SK-N-SH (cell line): ENCODE measurements around the gene UNC13B. TPM values are rescaled to one million over a fixed set of nuclear protein-coding genes. Genes with fewer than 3 reads are reported as not detected.

Experiments used
- CTCF ChIA-PET: fragments of 300-600, 350-600 bp; formaldehyde crosslinking; extraction: SDS; loops from one replicate; lab custom pipeline; 2021; lab: Yijun Ruan, JAX
- POLR2A ChIA-PET: fragments of 350-600 bp; sonication (Branson Sonifier 250); formaldehyde crosslinking; extraction: SDS; loops from one replicate; lab custom pipeline; 2020; ENCODE audit warnings: antibody characterized with exemption, inconsistent platforms; lab: Yijun Ruan, JAX
- DNase-seq: peaks from one replicate; pipeline ENCODE4 v3.0.0; 2012
- H2AFZ ChIP-seq: fragments of 200-600 bp; sonication (generic); 2 replicates; pipeline ENCODE4 v1.8.1; 2016; ENCODE audit warnings: antibody characterized with exemption, mild to moderate bottlenecking, low read depth
- H3F3A ChIP-seq: fragments of 200-600 bp; sonication (generic); replicated peaks from 2 replicates; pipeline ENCODE3; 2016; ENCODE audit warnings: antibody characterized with exemption, mild to moderate bottlenecking; ENCODE audit not compliant: insufficient read depth
- H3K27ac ChIP-seq, 2 experiments: fragments of 200-500 bp in 1 of 2; fragments of 200-600 bp in 1 of 2; sonication (Bioruptor generic) in 1 of 2; sonication (generic), shearing (Covaris generic) in 1 of 2; 2 replicates each; pipeline versions ENCODE4 v1.5.1 to v1.6.1; 2014 to 2016; ENCODE audit warnings: low read depth in 2 of 2, inconsistent platforms in 1 of 2, low read length in 1 of 2, mild to moderate bottlenecking in 1 of 2, mixed read lengths in 1 of 2
- H3K27me3 ChIP-seq: fragments of 200-600 bp; sonication (generic), shearing (Covaris generic); 2 replicates; pipeline ENCODE4 v1.6.1; 2016; ENCODE audit warnings: mixed run types; ENCODE audit not compliant: insufficient read depth
- H3K36me3 ChIP-seq, 2 experiments: fragments of 200-500 bp in 1 of 2; fragments of 200-600 bp in 1 of 2; sonication (Bioruptor generic) in 1 of 2; sonication (generic) in 1 of 2; replicated peaks in 1 of 2; 2 replicates each; pipeline versions ENCODE3 to v1.5.1; 2014 to 2016; ENCODE audit warnings: low read length in 1 of 2, mild to moderate bottlenecking in 1 of 2; ENCODE audit not compliant: insufficient read depth in 2 of 2, control insufficient read depth in 1 of 2
- H3K4me1 ChIP-seq, 2 experiments: fragments of 200-500 bp in 1 of 2; fragments of 200-600 bp in 1 of 2; sonication (Bioruptor generic) in 1 of 2; sonication (generic), shearing (Covaris generic) in 1 of 2; 2 replicates each; pipeline versions ENCODE4 v1.5.1 to v1.6.1; 2014 to 2016; ENCODE audit warnings: low read depth in 1 of 2, low read length in 1 of 2, mixed run types in 1 of 2; ENCODE audit not compliant: insufficient read depth in 2 of 2, control insufficient read depth in 1 of 2
- H3K4me2 ChIP-seq: fragments of 200-600 bp; sonication (generic), shearing (Covaris generic); 2 replicates; pipeline ENCODE4 v1.6.1; 2017; ENCODE audit warnings: mixed run types
- H3K4me3 ChIP-seq, 2 experiments: fragments of 200-500 bp in 1 of 2; fragments of 200-600 bp in 1 of 2; sonication (Bioruptor generic) in 1 of 2; sonication (generic), shearing (Covaris generic) in 1 of 2; 2 replicates each; pipeline versions ENCODE4 v1.5.1 to v1.8.1; 2014 to 2016; ENCODE audit warnings: low read depth in 2 of 2, inconsistent platforms in 1 of 2, low read length in 1 of 2, mild to moderate bottlenecking in 1 of 2, mixed read lengths in 1 of 2, moderate library complexity in 1 of 2
- H3K79me2 ChIP-seq: fragments of 200-600 bp; sonication (generic); 2 replicates; pipeline ENCODE4 v1.8.1; 2017; ENCODE audit warnings: mild to moderate bottlenecking; ENCODE audit not compliant: insufficient read depth
- H3K9ac ChIP-seq: fragments of 200-600 bp; sonication (generic); 2 replicates; pipeline ENCODE4 v1.6.1; 2017; ENCODE audit warnings: mixed run types
- H3K9me2 ChIP-seq: fragments of 200-600 bp; sonication (generic); 2 replicates; pipeline ENCODE4 v1.6.1; 2017; ENCODE audit warnings: mixed run types
- H3K9me3 ChIP-seq: fragments of 200-600 bp; sonication (generic); 2 replicates; pipeline ENCODE4 v1.6.1; 2017; ENCODE audit warnings: mixed run types, mild to moderate bottlenecking, moderate library complexity
- H4K20me1 ChIP-seq: fragments of 200-600 bp; sonication (generic); 2 replicates; pipeline ENCODE4 v1.6.1; 2017; ENCODE audit warnings: mild to moderate bottlenecking, mixed run types; ENCODE audit not compliant: insufficient read depth
- CHD2 ChIP-seq: fragments of 150-350 bp; IDR thresholded peaks from 2 replicates; pipeline ENCODE4 v1.6.1; 2018; ENCODE audit warnings: low read length; ENCODE audit not compliant: partially characterized antibody
- CTCF ChIP-seq: fragments of 200-600 bp; sonication (generic); IDR thresholded peaks from 2 replicates; pipeline ENCODE4 v1.6.1; 2017; ENCODE audit warnings: antibody characterized with exemption, mild to moderate bottlenecking, moderate library complexity
- ELF1 ChIP-seq: IDR thresholded peaks from 2 replicates; pipeline ENCODE4 v1.4.0; 2012
- EZH2phosphoT487 ChIP-seq: fragments of 200-600 bp; sonication (generic); IDR thresholded peaks from 2 replicates; pipeline ENCODE4 v1.6.1; 2017; ENCODE audit warnings: low read depth, mixed run types, mild to moderate bottlenecking, antibody characterized with exemption, moderate library complexity, borderline replicate concordance
- FOSL2 ChIP-seq: IDR thresholded peaks from 2 replicates; pipeline ENCODE4 v1.4.0; 2012; ENCODE audit warnings: low read depth, mild to moderate bottlenecking, moderate library complexity, borderline replicate concordance
- JUND ChIP-seq: IDR thresholded peaks from 2 replicates; pipeline ENCODE4 v1.4.0; 2012
- MEF2A ChIP-seq: IDR thresholded peaks from 2 replicates; pipeline ENCODE4 v1.4.0; 2012; ENCODE audit warnings: low read depth, borderline replicate concordance
- NFIC ChIP-seq: IDR thresholded peaks from 2 replicates; pipeline ENCODE4 v1.4.0; 2012; ENCODE audit warnings: borderline replicate concordance
- NRF1 ChIP-seq: IDR thresholded peaks from 2 replicates; pipeline ENCODE4 v1.6.1; 2012; ENCODE audit warnings: low read depth, mild to moderate bottlenecking, low read length
- POLR2AphosphoS5 ChIP-seq: IDR thresholded peaks from 2 replicates; pipeline ENCODE4 v1.6.1; 2012; ENCODE audit warnings: low read depth, low read length
- RAD21 ChIP-seq: IDR thresholded peaks from 2 replicates; pipeline ENCODE4 v1.6.1; 2012; ENCODE audit warnings: mild to moderate bottlenecking, low read length
- RFX5 ChIP-seq: IDR thresholded peaks from 2 replicates; pipeline ENCODE4 v1.6.1; 2012; ENCODE audit warnings: mild to moderate bottlenecking, improper control_type of control experiment, low read length
- RXRA ChIP-seq: IDR thresholded peaks from 2 replicates; pipeline ENCODE4 v1.4.0; 2012; ENCODE audit warnings: low read depth, mild to moderate bottlenecking, borderline replicate concordance
- SIN3A ChIP-seq: IDR thresholded peaks from 2 replicates; pipeline ENCODE4 v1.6.1; 2012; ENCODE audit warnings: low read depth, mild to moderate bottlenecking, low read length, moderate library complexity, borderline replicate concordance
- TCF12 ChIP-seq: IDR thresholded peaks from 2 replicates; pipeline ENCODE4 v1.4.0; 2012
- YY1 ChIP-seq: IDR thresholded peaks from 2 replicates; pipeline ENCODE4 v1.4.0; 2012; ENCODE audit warnings: low read depth, mild to moderate bottlenecking
- WGBS: methylation state at CpG from one replicate; pipeline ENCODE4 v1.1.6; 2017; ENCODE audit warnings: low lambda C conversion rate; 5-methylcytosine and 5-hydroxymethylcytosine counted together
- polyA plus RNA-seq, 3 experiments: library from polyadenylated mRNA; depleted of rRNA; stranded (reverse); fragments of >200 nt; gene quantifications; 2 replicates each; pipeline ENCODE4 v1.2.3, GENCODE V29; 2012
- TF ChIP-seq, protein P1 (sequence below): IDR thresholded peaks from 2 replicates; pipeline ENCODE4 v1.6.1; 2012; ENCODE audit warnings: mild to moderate bottlenecking, low read depth, low read length, moderate library complexity
- TF ChIP-seq, protein P2 (sequence below): IDR thresholded peaks from 2 replicates; pipeline ENCODE4 v1.4.0; 2012; ENCODE audit warnings: low read depth, borderline replicate concordance
- TF ChIP-seq, protein P3 (sequence below): IDR thresholded peaks from 2 replicates; pipeline ENCODE4 v1.4.0; 2012; ENCODE audit warnings: low read depth, borderline replicate concordance
- TF ChIP-seq, protein P4 (sequence below): fragments of 150-350 bp; IDR thresholded peaks from 2 replicates; pipeline ENCODE4 v1.6.1; 2017; ENCODE audit warnings: antibody characterized with exemption, low read length, low read depth, borderline replicate concordance

The UNC13B gene
- polyA plus RNA-seq, 1 of the 3 experiments (the other 2 are of a cell fraction): 8.1 TPM

- Histone ChIP-seq H2AFZ (no peak overlapping the region), H3K79me2 (no peaks in the 10 kb centered on the region), H3K4me3 (no peak overlapping the region), H3K4me2 (no peak overlapping the region), H3K27me3 (no peaks in the 10 kb centered on the region), H3K9ac (no peak overlapping the region), H3K4me1 (no peaks in the 10 kb centered on the region), H3K36me3 (peaks cover 0 to 1% of the 10 kb centered on the region in 2 experiments), H3K9me2 (no peaks in the 10 kb centered on the region), H3K9me3 (no peaks in the 10 kb centered on the region), H3K27ac (no peak overlapping the region), H4K20me1 (no peaks in the 10 kb centered on the region), H3F3A (no peaks in the 10 kb centered on the region)
- DNase-seq: no peak
- ChIA-PET POLR2A (no interaction called here), CTCF (interaction anchor here (0.9 kb wide), 1 partner anchor 8 kb away, joined by 3 read pairs; no protein-coding TSS in a partner anchor)
- TF ChIP-seq, protein P1, sequence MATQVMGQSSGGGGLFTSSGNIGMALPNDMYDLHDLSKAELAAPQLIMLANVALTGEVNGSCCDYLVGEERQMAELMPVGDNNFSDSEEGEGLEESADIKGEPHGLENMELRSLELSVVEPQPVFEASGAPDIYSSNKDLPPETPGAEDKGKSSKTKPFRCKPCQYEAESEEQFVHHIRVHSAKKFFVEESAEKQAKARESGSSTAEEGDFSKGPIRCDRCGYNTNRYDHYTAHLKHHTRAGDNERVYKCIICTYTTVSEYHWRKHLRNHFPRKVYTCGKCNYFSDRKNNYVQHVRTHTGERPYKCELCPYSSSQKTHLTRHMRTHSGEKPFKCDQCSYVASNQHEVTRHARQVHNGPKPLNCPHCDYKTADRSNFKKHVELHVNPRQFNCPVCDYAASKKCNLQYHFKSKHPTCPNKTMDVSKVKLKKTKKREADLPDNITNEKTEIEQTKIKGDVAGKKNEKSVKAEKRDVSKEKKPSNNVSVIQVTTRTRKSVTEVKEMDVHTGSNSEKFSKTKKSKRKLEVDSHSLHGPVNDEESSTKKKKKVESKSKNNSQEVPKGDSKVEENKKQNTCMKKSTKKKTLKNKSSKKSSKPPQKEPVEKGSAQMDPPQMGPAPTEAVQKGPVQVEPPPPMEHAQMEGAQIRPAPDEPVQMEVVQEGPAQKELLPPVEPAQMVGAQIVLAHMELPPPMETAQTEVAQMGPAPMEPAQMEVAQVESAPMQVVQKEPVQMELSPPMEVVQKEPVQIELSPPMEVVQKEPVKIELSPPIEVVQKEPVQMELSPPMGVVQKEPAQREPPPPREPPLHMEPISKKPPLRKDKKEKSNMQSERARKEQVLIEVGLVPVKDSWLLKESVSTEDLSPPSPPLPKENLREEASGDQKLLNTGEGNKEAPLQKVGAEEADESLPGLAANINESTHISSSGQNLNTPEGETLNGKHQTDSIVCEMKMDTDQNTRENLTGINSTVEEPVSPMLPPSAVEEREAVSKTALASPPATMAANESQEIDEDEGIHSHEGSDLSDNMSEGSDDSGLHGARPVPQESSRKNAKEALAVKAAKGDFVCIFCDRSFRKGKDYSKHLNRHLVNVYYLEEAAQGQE: no peak
- no peak for TF ChIP-seq RXRA
- TF ChIP-seq, protein P2, sequence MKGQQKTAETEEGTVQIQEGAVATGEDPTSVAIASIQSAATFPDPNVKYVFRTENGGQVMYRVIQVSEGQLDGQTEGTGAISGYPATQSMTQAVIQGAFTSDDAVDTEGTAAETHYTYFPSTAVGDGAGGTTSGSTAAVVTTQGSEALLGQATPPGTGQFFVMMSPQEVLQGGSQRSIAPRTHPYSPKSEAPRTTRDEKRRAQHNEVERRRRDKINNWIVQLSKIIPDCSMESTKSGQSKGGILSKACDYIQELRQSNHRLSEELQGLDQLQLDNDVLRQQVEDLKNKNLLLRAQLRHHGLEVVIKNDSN: no peak
- no peak for TF ChIP-seq TCF12
- TF ChIP-seq NRF1: no peak
- no peak for TF ChIP-seq RFX5
- no peak for TF ChIP-seq EZH2phosphoT487
- no peak for TF ChIP-seq NFIC
- TF ChIP-seq JUND: no peak
- TF ChIP-seq ELF1: no peak
- no peak for TF ChIP-seq CHD2
- no peak for TF ChIP-seq RAD21
- no peak for TF ChIP-seq FOSL2
- TF ChIP-seq SIN3A: no peak
- no peak for TF ChIP-seq MEF2A
- TF ChIP-seq, protein P3, sequence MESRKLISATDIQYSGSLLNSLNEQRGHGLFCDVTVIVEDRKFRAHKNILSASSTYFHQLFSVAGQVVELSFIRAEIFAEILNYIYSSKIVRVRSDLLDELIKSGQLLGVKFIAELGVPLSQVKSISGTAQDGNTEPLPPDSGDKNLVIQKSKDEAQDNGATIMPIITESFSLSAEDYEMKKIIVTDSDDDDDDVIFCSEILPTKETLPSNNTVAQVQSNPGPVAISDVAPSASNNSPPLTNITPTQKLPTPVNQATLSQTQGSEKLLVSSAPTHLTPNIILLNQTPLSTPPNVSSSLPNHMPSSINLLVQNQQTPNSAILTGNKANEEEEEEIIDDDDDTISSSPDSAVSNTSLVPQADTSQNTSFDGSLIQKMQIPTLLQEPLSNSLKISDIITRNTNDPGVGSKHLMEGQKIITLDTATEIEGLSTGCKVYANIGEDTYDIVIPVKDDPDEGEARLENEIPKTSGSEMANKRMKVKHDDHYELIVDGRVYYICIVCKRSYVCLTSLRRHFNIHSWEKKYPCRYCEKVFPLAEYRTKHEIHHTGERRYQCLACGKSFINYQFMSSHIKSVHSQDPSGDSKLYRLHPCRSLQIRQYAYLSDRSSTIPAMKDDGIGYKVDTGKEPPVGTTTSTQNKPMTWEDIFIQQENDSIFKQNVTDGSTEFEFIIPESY: no peak
- TF ChIP-seq, protein P4, sequence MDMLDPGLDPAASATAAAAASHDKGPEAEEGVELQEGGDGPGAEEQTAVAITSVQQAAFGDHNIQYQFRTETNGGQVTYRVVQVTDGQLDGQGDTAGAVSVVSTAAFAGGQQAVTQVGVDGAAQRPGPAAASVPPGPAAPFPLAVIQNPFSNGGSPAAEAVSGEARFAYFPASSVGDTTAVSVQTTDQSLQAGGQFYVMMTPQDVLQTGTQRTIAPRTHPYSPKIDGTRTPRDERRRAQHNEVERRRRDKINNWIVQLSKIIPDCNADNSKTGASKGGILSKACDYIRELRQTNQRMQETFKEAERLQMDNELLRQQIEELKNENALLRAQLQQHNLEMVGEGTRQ: no peak
- TF ChIP-seq YY1: no peak
- TF ChIP-seq POLR2AphosphoS5: no peak
- no peak for TF ChIP-seq CTCF
- 95% methylated on average over 5 of the region's 5 CpGs for WGBS
Observed at GRCh38 chr9:35374910-35375309, 213.1 kb downstream of the UNC13B start.
